HEK293 (cell line): ENCODE results near the gene PCYT1A.

Experiments
- GFI1B ChIP-seq: fragments of 450-650 bp; formaldehyde crosslinking; IDR thresholded peaks from 2 replicates; pipeline ENCODE4 v1.5.1; 2016; ENCODE audit warnings: missing biosample characterization, missing genetic modification characterization
- GLI2 ChIP-seq: fragments of 450-650 bp; formaldehyde crosslinking; IDR thresholded peaks from 2 replicates; pipeline ENCODE4; 2017; ENCODE audit warnings: missing biosample characterization, missing genetic modification characterization, low read depth, borderline replicate concordance
- HIC1 ChIP-seq: fragments of 450-650 bp; formaldehyde crosslinking; IDR thresholded peaks from 2 replicates; pipeline ENCODE4 v1.5.1; 2016; ENCODE audit warnings: missing biosample characterization, missing genetic modification characterization
- HOXA7 ChIP-seq: sonication (generic); formaldehyde crosslinking; IDR thresholded peaks from 2 replicates; pipeline ENCODE4 v1.8.1; 2022; ENCODE audit warnings: missing genetic modification reagents, borderline replicate concordance
- MZF1 ChIP-seq: fragments of 450-650 bp; formaldehyde crosslinking; IDR thresholded peaks from 2 replicates; pipeline ENCODE4 v1.5.1; 2017; ENCODE audit warnings: missing biosample characterization, missing genetic modification characterization, borderline replicate concordance
- PRDM6 ChIP-seq: fragments of 450-650 bp; formaldehyde crosslinking; IDR thresholded peaks from 2 replicates; pipeline ENCODE4 v1.5.1; 2017; ENCODE audit warnings: missing biosample characterization, missing genetic modification characterization
- RBAK ChIP-seq: fragments of 450-650 bp; formaldehyde crosslinking; IDR thresholded peaks from 2 replicates; pipeline ENCODE4 v1.5.1; 2016; ENCODE audit warnings: missing biosample characterization, missing genetic modification characterization
- REST ChIP-seq: fragments of 450-650 bp; formaldehyde crosslinking; IDR thresholded peaks from 2 replicates; pipeline ENCODE4 v1.5.1; 2016; ENCODE audit warnings: missing biosample characterization, missing genetic modification characterization
- SP3 ChIP-seq: fragments of 450-650 bp; formaldehyde crosslinking; IDR thresholded peaks from 2 replicates; pipeline ENCODE4 v1.5.1; 2016; ENCODE audit warnings: missing biosample characterization, missing genetic modification characterization
- SP7 ChIP-seq: fragments of 450-650 bp; formaldehyde crosslinking; IDR thresholded peaks from 2 replicates; pipeline ENCODE4 v1.5.1; 2016; ENCODE audit warnings: missing biosample characterization, missing genetic modification characterization
- YY1 ChIP-seq: fragments of 450-650 bp; formaldehyde crosslinking; IDR thresholded peaks from 2 replicates; pipeline ENCODE4 v1.5.1; 2018; ENCODE audit warnings: missing biosample characterization, missing genetic modification characterization
- ZBTB26 ChIP-seq: fragments of 450-650 bp; formaldehyde crosslinking; optimal IDR thresholded peaks from 2 replicates; pipeline ENCODE3; 2016; ENCODE audit warnings: missing biosample characterization, mild to moderate bottlenecking, missing genetic modification characterization
- ZBTB49 ChIP-seq: fragments of 450-650 bp; formaldehyde crosslinking; IDR thresholded peaks from 2 replicates; pipeline ENCODE4 v1.5.1; 2016; ENCODE audit warnings: missing biosample characterization, missing genetic modification characterization, low read depth
- ZBTB8A ChIP-seq: fragments of 450-650 bp; formaldehyde crosslinking; IDR thresholded peaks from 2 replicates; pipeline ENCODE4 v1.5.1; 2016; ENCODE audit warnings: missing biosample characterization, missing genetic modification characterization
- ZEB2 ChIP-seq: fragments of 450-650 bp; formaldehyde crosslinking; IDR thresholded peaks from 2 replicates; pipeline ENCODE4 v1.5.1; 2016; ENCODE audit warnings: missing biosample characterization, missing genetic modification characterization
- ZNF112 ChIP-seq: fragments of 450-650 bp; formaldehyde crosslinking; IDR thresholded peaks from 2 replicates; pipeline ENCODE4 v1.5.0; 2017; ENCODE audit warnings: missing biosample characterization, missing genetic modification characterization
- ZNF2 ChIP-seq: fragments of 450-650 bp; formaldehyde crosslinking; IDR thresholded peaks from 2 replicates; pipeline ENCODE4 v1.5.1; 2016; ENCODE audit warnings: missing biosample characterization, missing genetic modification characterization
- ZNF221 ChIP-seq: fragments of 450-650 bp; formaldehyde crosslinking; IDR thresholded peaks from 2 replicates; pipeline ENCODE4 v1.5.1; 2017; ENCODE audit warnings: missing biosample characterization, missing genetic modification characterization, borderline replicate concordance
- ZNF239 ChIP-seq: fragments of 450-650 bp; formaldehyde crosslinking; IDR thresholded peaks from 2 replicates; pipeline ENCODE4 v1.5.1; 2016; ENCODE audit warnings: missing biosample characterization, missing genetic modification characterization
- ZNF292 ChIP-seq: fragments of 450-650 bp; formaldehyde crosslinking; IDR thresholded peaks from 2 replicates; pipeline ENCODE4 v1.5.1; 2016; ENCODE audit warnings: low read depth, missing biosample characterization, missing genetic modification characterization, borderline replicate concordance
- ZNF324 ChIP-seq: fragments of 450-650 bp; formaldehyde crosslinking; IDR thresholded peaks from 2 replicates; pipeline ENCODE4 v1.5.1; 2016; ENCODE audit warnings: missing biosample characterization, missing genetic modification characterization
- ZNF366 ChIP-seq: fragments of 450-650 bp; formaldehyde crosslinking; conservative IDR thresholded peaks from 2 replicates; pipeline ENCODE4 v1.5.1; 2016; ENCODE audit warnings: missing biosample characterization, missing genetic modification characterization
- ZNF37A ChIP-seq: fragments of 450-650 bp; IDR thresholded peaks from 2 replicates; pipeline ENCODE4 v1.5.1; 2018; ENCODE audit warnings: missing biosample characterization, missing genetic modification characterization
- ZNF510 ChIP-seq: fragments of 450-650 bp; formaldehyde crosslinking; IDR thresholded peaks from 2 replicates; pipeline ENCODE4 v1.5.1; 2018; ENCODE audit warnings: mild to moderate bottlenecking, missing genetic modification characterization, missing biosample characterization; ENCODE audit not compliant: insufficient replicate concordance
- ZNF660 ChIP-seq: fragments of 450-650 bp; IDR thresholded peaks from 2 replicates; pipeline ENCODE4 v1.5.1; 2018; ENCODE audit warnings: missing biosample characterization, mild to moderate bottlenecking, missing genetic modification characterization
- ZNF670 ChIP-seq: fragments of 450-650 bp; formaldehyde crosslinking; IDR thresholded peaks from 2 replicates; pipeline ENCODE4 v1.5.1; 2016; ENCODE audit warnings: missing biosample characterization, missing genetic modification characterization, low read depth
- ZNF677 ChIP-seq: fragments of 450-650 bp; IDR thresholded peaks from 2 replicates; pipeline ENCODE4 v1.5.0; 2018; ENCODE audit warnings: missing biosample characterization, mild to moderate bottlenecking, missing genetic modification characterization, moderate library complexity
- ZNF76 ChIP-seq: fragments of 450-650 bp; formaldehyde crosslinking; IDR thresholded peaks from 2 replicates; pipeline ENCODE4; 2016; ENCODE audit warnings: low read depth, missing biosample characterization, missing genetic modification characterization, borderline replicate concordance
- ZNF785 ChIP-seq: fragments of 450-650 bp; formaldehyde crosslinking; IDR thresholded peaks from 2 replicates; pipeline ENCODE4 v1.5.1; 2016; ENCODE audit warnings: missing biosample characterization, missing genetic modification characterization
- ZNF843 ChIP-seq: fragments of 450-650 bp; formaldehyde crosslinking; IDR thresholded peaks from 2 replicates; pipeline ENCODE4 v1.5.1; 2016; ENCODE audit warnings: missing biosample characterization, missing genetic modification characterization

Gene PCYT1A

GRCh38 chr3:196263819-196264218 is 23.7 kb downstream of the PCYT1A start (continued):
- TF ChIP-seq REST (tag by site-specific recombination): no peak
- no peak for TF ChIP-seq HOXA7 (CRISPR knock-in tag)
- TF ChIP-seq ZNF221 (tag by site-specific recombination): no peak
- TF ChIP-seq HIC1 (tag by site-specific recombination): peak; percentile 10; the same call in 1 of the 2 replicates
- TF ChIP-seq ZNF324 (tag by site-specific recombination): no peak
- TF ChIP-seq ZNF76 (tag by site-specific recombination): no peak
- TF ChIP-seq ZEB2 (tag by site-specific recombination): peak; percentile 27; the same call in 1 of the 2 replicates
- no peak for TF ChIP-seq ZBTB49 (tag by site-specific recombination)
- no peak for TF ChIP-seq ZNF37A (tag by site-specific recombination)
- TF ChIP-seq ZBTB26 (tag by site-specific recombination): peak; percentile 10
- no peak for TF ChIP-seq ZNF660 (tag by site-specific recombination)
- TF ChIP-seq ZNF510 (tag by site-specific recombination): no peak
- TF ChIP-seq SP7 (tag by site-specific recombination): no peak
- no peak for TF ChIP-seq RBAK
- peak; percentile 66 for TF ChIP-seq PRDM6 (tag by site-specific recombination)
- no peak for TF ChIP-seq ZNF670 (tag by site-specific recombination)
- no peak for TF ChIP-seq ZNF292
- no peak for TF ChIP-seq ZNF112
- no peak for TF ChIP-seq SP3 (tag by site-specific recombination)
- TF ChIP-seq ZNF239: no peak
- no peak for TF ChIP-seq GLI2 (tag by site-specific recombination)
- no peak for TF ChIP-seq ZBTB8A (tag by site-specific recombination)
- peak; percentile 55 for TF ChIP-seq ZNF366 (tag by site-specific recombination)
- TF ChIP-seq ZNF2: no peak
- TF ChIP-seq YY1 (tag by site-specific recombination): no peak
- TF ChIP-seq GFI1B (tag by site-specific recombination): no peak
- no peak for TF ChIP-seq MZF1 (tag by site-specific recombination)
- TF ChIP-seq ZNF677 (tag by site-specific recombination): no peak
- no peak for TF ChIP-seq ZNF843
- TF ChIP-seq ZNF785 (tag by site-specific recombination): no peak
